K562 (cell line): ENCODE measurements around the gene PRMT7.

Source experiments
- ARNT ChIP-seq, 2 experiments: fragments of 450-650 bp; IDR thresholded peaks; 2 replicates each; pipeline ENCODE4 v1.6.1; 2016; ENCODE audit warnings: mild to moderate bottlenecking in 1 of 2
- BRD4 ChIP-seq: fragments of 200-600 bp; sonication (generic); IDR thresholded peaks from 2 replicates; pipeline ENCODE4 v1.6.1; 2017; ENCODE audit warnings: inconsistent platforms
- CEBPB ChIP-seq: fragments of 450-650 bp; IDR thresholded peaks from 2 replicates; pipeline ENCODE4 v1.6.1; 2016; ENCODE audit warnings: missing genetic modification characterization, missing compliant biosample characterization
- EZH2 ChIP-seq: IDR thresholded peaks from 2 replicates; pipeline ENCODE4 v1.6.1; 2012; ENCODE audit warnings: low read depth, mild to moderate bottlenecking, inconsistent platforms, low read length, borderline replicate concordance
- FOXK2 ChIP-seq, 2 experiments: fragments of 450-650 bp; IDR thresholded peaks in 1 of 2; conservative IDR thresholded peaks in 1 of 2; 2 replicates each; pipeline ENCODE4 v1.6.1; 2016; ENCODE audit warnings: low read depth in 2 of 2, mild to moderate bottlenecking in 1 of 2
- POLR2A ChIP-seq: fragments of 450-650 bp; conservative IDR thresholded peaks from 2 replicates; pipeline ENCODE4 v1.6.1; 2016
- POLR2G ChIP-seq: fragments of 200-400 bp; formaldehyde crosslinking; IDR thresholded peaks from 2 replicates; pipeline ENCODE4 v1.6.1; 2017; ENCODE audit warnings: low read depth, mild to moderate bottlenecking, antibody characterized with exemption, low read length, moderate library complexity
- ZNF121 ChIP-seq: sonication (generic); formaldehyde crosslinking; conservative IDR thresholded peaks from 2 replicates; pipeline ENCODE4 v1.8.0; 2022; ENCODE audit warnings: missing genetic modification reagents
- TF ChIP-seq, protein P1 (sequence below), 3 experiments: IDR thresholded peaks in 2 of 3; conservative IDR thresholded peaks in 1 of 3; 2 replicates each; pipeline ENCODE4 v1.5.1; 2011 to 2012; ENCODE audit warnings: low read length in 3 of 3, mild to moderate bottlenecking in 3 of 3, control low read depth in 2 of 3, improper control_type of control experiment in 1 of 3, inconsistent platforms in 1 of 3, low read depth in 1 of 3, mixed read lengths in 1 of 3, moderate library complexity in 1 of 3; ENCODE audit not compliant: insufficient read depth in 2 of 3
- TF ChIP-seq, protein P2 (sequence below): fragments of 150-350 bp; IDR thresholded peaks from 2 replicates; pipeline ENCODE4 v1.6.1; 2014; ENCODE audit warnings: low read depth, mild to moderate bottlenecking, low read length, borderline replicate concordance
- TF ChIP-seq, protein P3 (sequence below): fragments of 450-650 bp; IDR thresholded peaks from 2 replicates; pipeline ENCODE4 v1.6.1; 2018; ENCODE audit not compliant: partially characterized antibody

DNA sequence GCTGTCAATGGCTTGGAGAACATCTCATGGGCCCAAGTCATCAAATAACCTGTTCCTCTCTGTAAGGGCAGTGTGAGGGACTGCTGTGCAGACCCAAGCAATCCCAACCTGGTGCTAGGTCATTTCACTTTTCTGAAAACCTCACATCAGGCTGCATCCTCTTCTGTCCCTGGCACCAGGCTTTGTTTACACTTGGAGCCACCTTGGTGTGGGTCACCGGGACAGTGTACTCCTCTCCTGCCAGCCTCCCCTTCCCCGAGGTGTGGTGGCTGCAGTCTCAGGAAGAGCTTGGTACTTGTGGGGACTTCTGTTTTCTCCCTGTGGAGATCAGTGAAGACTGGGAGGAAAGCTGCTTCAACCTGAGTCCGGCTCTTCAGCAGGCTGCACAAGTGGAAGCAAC lies 12.5 kb upstream of the PRMT7 start:
- TF ChIP-seq POLR2G, result no peak
- no peak; the same call in 1 of the 2 replicates for TF ChIP-seq POLR2A
- TF ChIP-seq, protein P1, sequence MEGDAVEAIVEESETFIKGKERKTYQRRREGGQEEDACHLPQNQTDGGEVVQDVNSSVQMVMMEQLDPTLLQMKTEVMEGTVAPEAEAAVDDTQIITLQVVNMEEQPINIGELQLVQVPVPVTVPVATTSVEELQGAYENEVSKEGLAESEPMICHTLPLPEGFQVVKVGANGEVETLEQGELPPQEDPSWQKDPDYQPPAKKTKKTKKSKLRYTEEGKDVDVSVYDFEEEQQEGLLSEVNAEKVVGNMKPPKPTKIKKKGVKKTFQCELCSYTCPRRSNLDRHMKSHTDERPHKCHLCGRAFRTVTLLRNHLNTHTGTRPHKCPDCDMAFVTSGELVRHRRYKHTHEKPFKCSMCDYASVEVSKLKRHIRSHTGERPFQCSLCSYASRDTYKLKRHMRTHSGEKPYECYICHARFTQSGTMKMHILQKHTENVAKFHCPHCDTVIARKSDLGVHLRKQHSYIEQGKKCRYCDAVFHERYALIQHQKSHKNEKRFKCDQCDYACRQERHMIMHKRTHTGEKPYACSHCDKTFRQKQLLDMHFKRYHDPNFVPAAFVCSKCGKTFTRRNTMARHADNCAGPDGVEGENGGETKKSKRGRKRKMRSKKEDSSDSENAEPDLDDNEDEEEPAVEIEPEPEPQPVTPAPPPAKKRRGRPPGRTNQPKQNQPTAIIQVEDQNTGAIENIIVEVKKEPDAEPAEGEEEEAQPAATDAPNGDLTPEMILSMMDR (IDR thresholded peaks at IDR 0.05 in 2 of 3, conservative IDR thresholded peaks at IDR 0.05 in 1 of 3; ENCODE audit: insufficient read depth in 2 of 3, low read depth in 1 of 3, low read length in 3 of 3), result no peak
- no peak for TF ChIP-seq FOXK2 (conservative IDR thresholded peaks at IDR 0.05 in 1 of 2, IDR thresholded peaks at IDR 0.05 in 1 of 2; ENCODE audit: low read depth in 2 of 2)
- no peak for TF ChIP-seq ARNT (IDR thresholded peaks at IDR 0.05)
- TF ChIP-seq, protein P2, sequence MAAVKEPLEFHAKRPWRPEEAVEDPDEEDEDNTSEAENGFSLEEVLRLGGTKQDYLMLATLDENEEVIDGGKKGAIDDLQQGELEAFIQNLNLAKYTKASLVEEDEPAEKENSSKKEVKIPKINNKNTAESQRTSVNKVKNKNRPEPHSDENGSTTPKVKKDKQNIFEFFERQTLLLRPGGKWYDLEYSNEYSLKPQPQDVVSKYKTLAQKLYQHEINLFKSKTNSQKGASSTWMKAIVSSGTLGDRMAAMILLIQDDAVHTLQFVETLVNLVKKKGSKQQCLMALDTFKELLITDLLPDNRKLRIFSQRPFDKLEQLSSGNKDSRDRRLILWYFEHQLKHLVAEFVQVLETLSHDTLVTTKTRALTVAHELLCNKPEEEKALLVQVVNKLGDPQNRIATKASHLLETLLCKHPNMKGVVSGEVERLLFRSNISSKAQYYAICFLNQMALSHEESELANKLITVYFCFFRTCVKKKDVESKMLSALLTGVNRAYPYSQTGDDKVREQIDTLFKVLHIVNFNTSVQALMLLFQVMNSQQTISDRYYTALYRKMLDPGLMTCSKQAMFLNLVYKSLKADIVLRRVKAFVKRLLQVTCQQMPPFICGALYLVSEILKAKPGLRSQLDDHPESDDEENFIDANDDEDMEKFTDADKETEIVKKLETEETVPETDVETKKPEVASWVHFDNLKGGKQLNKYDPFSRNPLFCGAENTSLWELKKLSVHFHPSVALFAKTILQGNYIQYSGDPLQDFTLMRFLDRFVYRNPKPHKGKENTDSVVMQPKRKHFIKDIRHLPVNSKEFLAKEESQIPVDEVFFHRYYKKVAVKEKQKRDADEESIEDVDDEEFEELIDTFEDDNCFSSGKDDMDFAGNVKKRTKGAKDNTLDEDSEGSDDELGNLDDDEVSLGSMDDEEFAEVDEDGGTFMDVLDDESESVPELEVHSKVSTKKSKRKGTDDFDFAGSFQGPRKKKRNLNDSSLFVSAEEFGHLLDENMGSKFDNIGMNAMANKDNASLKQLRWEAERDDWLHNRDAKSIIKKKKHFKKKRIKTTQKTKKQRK, result no peak
- no peak for TF ChIP-seq EZH2
- TF ChIP-seq, protein P3, sequence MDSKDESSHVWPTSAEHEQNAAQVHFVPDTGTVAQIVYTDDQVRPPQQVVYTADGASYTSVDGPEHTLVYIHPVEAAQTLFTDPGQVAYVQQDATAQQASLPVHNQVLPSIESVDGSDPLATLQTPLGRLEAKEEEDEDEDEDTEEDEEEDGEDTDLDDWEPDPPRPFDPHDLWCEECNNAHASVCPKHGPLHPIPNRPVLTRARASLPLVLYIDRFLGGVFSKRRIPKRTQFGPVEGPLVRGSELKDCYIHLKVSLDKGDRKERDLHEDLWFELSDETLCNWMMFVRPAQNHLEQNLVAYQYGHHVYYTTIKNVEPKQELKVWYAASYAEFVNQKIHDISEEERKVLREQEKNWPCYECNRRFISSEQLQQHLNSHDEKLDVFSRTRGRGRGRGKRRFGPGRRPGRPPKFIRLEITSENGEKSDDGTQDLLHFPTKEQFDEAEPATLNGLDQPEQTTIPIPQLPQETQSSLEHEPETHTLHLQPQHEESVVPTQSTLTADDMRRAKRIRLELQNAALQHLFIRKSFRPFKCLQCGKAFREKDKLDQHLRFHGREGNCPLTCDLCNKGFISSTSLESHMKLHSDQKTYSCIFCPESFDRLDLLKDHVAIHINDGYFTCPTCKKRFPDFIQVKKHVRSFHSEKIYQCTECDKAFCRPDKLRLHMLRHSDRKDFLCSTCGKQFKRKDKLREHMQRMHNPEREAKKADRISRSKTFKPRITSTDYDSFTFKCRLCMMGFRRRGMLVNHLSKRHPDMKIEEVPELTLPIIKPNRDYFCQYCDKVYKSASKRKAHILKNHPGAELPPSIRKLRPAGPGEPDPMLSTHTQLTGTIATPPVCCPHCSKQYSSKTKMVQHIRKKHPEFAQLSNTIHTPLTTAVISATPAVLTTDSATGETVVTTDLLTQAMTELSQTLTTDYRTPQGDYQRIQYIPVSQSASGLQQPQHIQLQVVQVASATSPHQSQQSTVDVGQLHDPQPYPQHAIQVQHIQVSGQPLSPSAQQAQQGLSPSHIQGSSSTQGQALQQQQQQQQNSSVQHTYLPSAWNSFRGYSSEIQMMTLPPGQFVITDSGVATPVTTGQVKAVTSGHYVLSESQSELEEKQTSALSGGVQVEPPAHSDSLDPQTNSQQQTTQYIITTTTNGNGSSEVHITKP, result no peak
- TF ChIP-seq BRD4, result no peak
- TF ChIP-seq ZNF121 (CRISPR knock-in tag), result no peak
- TF ChIP-seq CEBPB (tag), result no peak
